GM12865 (cell line): Measurements from ENCODE around the gene KLHL40.

Source experiments
- DNase-seq: peaks from one replicate; pipeline ENCODE4 v3.0.0; 2010; ENCODE audit warnings: low read depth
- H3K4me3 ChIP-seq: 2 replicates; pipeline ENCODE4 v1.5.1; 2011; ENCODE audit warnings: mild to moderate bottlenecking, low read depth, low read length, control low read depth
- TF ChIP-seq, protein P1 (sequence below): IDR thresholded peaks from 2 replicates; pipeline ENCODE4 v1.5.1; 2011; ENCODE audit warnings: low read length, control low read depth, low read depth, inconsistent platforms; ENCODE audit not compliant: insufficient read depth; ENCODE audit errors: missing control alignments

The KLHL40 gene

DNA sequence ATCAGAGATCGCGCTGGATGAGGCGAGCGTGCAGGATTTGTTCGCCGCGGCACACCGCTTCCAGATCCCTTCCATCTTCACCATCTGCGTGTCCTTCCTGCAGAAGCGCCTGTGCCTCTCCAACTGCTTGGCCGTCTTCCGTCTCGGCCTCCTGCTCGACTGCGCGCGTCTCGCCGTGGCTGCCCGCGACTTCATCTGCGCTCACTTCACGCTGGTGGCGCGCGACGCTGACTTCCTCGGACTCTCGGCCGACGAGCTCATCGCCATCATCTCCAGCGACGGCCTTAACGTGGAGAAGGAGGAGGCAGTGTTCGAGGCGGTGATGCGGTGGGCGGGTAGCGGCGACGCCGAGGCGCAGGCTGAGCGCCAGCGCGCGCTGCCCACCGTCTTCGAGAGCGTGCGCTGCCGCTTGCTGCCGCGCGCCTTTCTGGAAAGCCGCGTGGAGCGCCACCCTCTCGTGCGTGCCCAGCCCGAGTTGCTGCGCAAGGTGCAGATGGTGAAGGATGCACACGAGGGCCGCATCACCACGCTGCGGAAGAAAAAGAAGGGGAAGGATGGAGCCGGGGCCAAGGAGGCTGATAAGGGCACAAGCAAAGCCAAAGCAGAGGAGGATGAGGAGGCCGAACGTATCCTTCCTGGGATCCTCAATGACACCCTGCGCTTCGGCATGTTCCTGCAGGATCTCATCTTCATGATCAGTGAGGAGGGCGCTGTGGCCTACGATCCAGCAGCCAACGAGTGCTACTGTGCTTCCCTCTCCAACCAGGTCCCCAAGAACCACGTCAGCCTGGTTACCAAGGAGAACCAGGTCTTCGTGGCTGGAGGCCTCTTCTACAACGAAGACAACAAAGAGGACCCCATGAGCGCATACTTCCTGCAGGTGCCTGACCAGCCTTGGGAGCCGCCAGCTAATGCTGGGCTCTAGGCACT is 819 bp downstream of the KLHL40 start:
- TF ChIP-seq, protein P1, sequence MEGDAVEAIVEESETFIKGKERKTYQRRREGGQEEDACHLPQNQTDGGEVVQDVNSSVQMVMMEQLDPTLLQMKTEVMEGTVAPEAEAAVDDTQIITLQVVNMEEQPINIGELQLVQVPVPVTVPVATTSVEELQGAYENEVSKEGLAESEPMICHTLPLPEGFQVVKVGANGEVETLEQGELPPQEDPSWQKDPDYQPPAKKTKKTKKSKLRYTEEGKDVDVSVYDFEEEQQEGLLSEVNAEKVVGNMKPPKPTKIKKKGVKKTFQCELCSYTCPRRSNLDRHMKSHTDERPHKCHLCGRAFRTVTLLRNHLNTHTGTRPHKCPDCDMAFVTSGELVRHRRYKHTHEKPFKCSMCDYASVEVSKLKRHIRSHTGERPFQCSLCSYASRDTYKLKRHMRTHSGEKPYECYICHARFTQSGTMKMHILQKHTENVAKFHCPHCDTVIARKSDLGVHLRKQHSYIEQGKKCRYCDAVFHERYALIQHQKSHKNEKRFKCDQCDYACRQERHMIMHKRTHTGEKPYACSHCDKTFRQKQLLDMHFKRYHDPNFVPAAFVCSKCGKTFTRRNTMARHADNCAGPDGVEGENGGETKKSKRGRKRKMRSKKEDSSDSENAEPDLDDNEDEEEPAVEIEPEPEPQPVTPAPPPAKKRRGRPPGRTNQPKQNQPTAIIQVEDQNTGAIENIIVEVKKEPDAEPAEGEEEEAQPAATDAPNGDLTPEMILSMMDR = no peak
- H3K4me3 ChIP-seq = no peak overlapping the region
- no peak for DNase-seq

DNA sequence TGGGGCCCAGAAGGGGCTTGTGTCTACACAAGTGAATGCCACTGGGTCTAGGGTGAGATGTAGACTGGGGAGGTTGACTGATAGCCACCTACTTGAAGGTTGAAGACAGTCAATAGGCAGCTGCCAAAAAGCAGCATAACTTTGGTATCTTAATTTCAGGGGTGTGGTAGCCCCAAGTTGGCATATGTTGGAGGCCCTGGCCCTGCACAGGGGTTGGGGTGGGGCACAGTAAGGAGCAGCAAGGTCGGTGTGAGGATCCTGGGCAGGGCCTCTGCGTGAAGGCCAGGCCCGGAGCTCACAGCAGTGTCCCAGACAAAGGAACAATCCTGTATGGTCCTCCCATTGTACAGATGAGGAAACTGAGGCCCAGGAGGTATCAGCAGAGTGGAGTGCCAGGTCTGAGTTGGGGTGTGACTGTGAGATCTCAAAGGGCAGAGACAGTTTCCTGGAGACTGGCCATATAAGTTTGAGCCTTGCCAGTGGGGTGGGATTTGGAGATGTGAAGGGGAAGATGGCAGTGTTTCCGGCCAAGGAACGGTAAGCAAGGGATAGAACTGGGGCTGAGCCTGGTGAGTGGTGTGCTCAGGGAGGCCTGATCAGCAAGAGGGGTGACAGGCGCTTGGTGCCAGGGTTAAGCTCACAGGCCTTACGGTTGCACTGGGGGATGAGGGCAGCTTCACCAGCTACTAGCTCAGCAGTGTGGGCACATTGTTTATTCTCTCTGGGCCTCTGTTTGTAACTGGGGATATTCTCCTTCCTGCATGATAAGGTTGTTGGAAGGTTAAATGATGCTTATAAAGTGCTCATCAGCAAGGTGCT is 1.7 kb downstream of the KLHL40 start:
- TF ChIP-seq, protein P1 = no peak
- no peak for DNase-seq
- H3K4me3 ChIP-seq = no peak overlapping the region

DNA sequence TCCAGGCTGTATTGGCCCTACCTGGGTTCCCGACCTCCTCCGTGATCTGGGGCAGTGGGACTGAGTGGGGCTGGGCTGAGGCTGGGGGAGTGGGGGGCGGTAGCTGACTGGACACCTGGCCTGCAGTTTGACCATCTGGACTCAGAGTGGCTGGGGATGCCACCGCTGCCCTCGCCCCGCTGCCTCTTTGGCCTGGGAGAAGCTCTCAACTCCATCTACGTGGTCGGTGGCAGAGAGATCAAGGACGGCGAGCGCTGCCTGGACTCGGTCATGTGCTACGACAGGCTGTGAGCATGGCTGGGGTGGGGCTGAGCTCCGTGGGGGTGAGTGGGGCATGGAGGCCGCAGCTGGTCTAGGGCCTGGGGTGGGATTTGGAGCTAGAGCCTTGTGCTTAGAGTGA is 2.7 kb downstream of the KLHL40 start:
- no peak overlapping the region for H3K4me3 ChIP-seq
- TF ChIP-seq, protein P1 = no peak
- DNase-seq = no peak

DNA sequence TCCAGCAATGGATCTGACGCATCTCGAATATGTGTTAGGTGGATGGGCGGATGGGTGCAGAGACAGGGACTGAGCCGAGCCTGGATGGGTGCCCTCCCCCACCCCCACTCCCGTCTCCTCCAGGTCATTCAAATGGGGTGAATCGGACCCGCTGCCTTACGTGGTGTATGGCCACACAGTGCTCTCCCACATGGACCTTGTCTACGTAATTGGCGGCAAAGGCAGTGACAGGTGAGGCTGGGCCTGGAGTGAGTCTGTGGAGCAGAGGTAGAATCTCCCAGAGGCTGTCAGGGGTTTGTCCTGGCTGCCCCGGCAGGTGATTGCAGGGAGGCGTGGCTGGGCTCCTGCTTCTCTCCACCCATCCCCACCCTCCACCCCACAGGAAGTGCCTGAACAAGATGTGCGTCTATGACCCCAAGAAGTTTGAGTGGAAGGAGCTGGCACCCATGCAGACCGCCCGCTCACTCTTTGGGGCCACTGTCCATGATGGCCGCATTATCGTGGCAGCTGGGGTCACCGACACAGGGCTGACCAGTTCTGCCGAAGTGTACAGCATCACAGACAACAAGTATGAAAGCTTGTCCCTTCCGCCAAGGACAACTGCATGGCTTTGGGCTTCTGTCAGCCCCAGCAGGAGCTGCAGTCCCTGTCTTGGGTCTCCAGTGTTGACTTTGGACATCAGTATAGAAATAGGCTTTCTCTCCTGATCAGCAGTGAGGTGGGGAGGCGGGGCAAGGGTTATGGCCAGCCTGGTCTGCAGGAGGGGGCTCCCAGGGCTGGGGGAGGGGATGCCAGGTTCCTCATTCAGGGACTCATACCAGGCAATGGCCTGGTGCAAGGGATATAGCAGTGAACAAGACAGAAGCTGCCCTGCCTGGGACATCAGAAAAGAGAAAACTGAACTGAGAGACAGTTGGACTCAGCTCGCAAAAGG is 3.4 kb downstream of the KLHL40 start:
- no peak for DNase-seq
- TF ChIP-seq, protein P1 = no peak
- H3K4me3 ChIP-seq = no peak overlapping the region

DNA sequence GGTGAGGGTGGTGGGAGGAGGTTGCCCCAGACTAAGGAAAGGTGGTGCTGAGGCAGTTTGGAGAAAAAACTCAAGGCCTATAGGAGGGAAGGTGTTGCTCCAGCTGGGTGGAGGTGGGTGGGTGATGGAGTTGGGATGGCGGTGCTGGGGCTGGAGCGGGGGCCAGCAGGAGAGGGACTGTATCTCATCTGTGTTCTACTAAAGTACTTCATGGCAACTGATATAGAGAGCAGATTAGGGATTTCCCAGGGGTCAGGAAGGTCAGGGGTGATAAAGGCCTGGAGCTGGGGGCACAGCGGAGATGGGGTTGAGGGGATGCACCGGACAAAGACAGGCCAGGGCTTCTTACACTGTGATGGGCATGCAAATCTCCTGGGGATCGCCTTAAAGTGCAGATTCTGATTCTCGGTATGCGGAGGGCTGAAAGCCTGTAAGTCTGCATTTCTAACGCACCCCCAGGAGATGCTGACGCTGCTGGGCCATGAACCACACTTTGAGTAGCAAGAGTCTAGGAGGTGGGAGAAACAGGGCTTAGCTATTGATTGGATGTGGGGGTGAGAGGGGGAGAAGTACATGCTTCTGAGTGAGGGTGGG is 4.2 kb downstream of the KLHL40 start:
- DNase-seq = no peak
- TF ChIP-seq, protein P1 = no peak
- H3K4me3 ChIP-seq = no peak overlapping the region

DNA sequence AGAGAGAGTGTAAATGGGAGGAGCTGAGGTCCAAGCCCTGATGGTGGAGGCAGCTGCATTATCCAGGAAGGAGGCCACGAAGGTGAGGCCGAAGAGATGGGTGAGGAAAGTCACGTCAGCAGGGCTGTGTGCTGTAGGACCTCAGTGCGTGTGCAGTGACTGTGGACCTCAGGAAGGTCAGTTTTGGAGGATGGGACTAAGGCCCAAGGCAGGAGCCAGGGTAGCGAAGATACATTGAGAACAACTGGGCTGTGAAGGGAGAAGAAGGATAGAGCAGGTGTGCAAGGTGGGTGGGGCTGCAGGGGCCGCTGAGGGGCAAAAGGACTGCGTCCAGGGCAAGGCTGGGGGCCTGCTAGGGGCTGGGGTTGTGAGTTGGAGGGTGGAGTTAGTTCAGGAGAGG is 4.9 kb downstream of the KLHL40 start:
- DNase-seq = no peak
- no peak overlapping the region for H3K4me3 ChIP-seq
- TF ChIP-seq, protein P1 = no peak
